ENCODE results near the gene HECTD4. TPM values are rescaled to one million over a fixed set of nuclear protein-coding genes. Genes with fewer than 3 reads are reported as not detected.

The HECTD4 gene
- total and polyA plus RNA-seq, 4 experiments from 2014 or later, result 0.75 to 61.3 (median 29.3) TPM

DNA sequence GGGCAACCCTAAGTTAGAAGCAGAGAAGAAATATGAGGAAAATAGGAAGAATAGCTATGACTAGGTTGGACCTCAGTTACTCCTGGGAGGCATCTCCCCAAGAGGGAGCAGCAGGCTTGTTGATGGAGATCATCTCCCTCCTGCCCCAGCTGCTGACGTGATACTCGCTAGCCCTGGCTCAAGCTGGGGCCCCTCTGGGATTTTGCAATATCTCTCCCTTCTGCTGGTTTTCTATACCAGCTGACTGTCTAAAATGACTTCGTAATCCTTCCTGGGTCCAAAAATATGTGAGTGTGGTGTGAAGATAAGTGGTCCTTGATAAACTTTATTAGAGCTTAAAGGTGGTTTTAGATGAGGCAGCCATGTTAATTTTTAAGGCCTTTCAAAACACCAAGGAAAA is 4.5 kb upstream of the HECTD4 start:
- intact Hi-C loops (cut with micrococcal nuclease), result loop anchor here (1.0 to 10.0 kb wide), 5 partner anchors 91 to 562 kb away; partner anchors contain the start of genes ERP29, NAA25 and TMEM116
- H3K4me3 Mint-ChIP-seq, result no peak overlapping the region
- H3K27ac ChIP-seq (ENCODE audit: low read depth, low read length), result no peak overlapping the region
- H3K4me1 Mint-ChIP-seq, result peaks cover 7 to 13% (median 9%) of the 10 kb centered on the region in 4 donors
- H3K27me3 Mint-ChIP-seq, result peaks cover 0 to 1% of the 10 kb centered on the region in 2 donors
- no peaks in the 10 kb centered on the region for H3K27me3 ChIP-seq (ENCODE audit: insufficient read depth, low read length)
- no peak for DNase-seq
- ChIA-PET POLR2A (ENCODE audit: partially characterized antibody) (interaction anchor here (0.9 to 2.0 kb wide), 3 partner anchors 16 to 188 kb away, joined by 3 to 8 read pairs (median 4); no protein-coding TSS in a partner anchor), CTCF (ENCODE audit: partially characterized antibody) (interaction anchor here (0.8 to 4.3 kb wide), 19 partner anchors 8 to 990 kb away, joined by 3 to 65 read pairs (median 4); no protein-coding TSS in a partner anchor)
- no peak overlapping the region for H3K4me3 ChIP-seq (ENCODE audit: low read length in 2 of 2)
- H3K36me3 Mint-ChIP-seq, result peaks cover 0 to 3% of the 10 kb centered on the region in 2 donors
- peaks cover 6% of the 10 kb centered on the region for H3K4me1 ChIP-seq (ENCODE audit: insufficient read depth, low read length)
- H3K9me3 ChIP-seq (ENCODE audit: control insufficient read depth in 1 of 2, low read length in 2 of 2), result no peaks in the 10 kb centered on the region
- H3K36me3 ChIP-seq (ENCODE audit: insufficient read depth, low read length), result no peaks in the 10 kb centered on the region
- H3K27ac Mint-ChIP-seq, result peak overlapping the region in 3 of 7 donors; percentile 75 to 85 (median 76)
- no peaks in the 10 kb centered on the region for H3K9me3 Mint-ChIP-seq

DNA sequence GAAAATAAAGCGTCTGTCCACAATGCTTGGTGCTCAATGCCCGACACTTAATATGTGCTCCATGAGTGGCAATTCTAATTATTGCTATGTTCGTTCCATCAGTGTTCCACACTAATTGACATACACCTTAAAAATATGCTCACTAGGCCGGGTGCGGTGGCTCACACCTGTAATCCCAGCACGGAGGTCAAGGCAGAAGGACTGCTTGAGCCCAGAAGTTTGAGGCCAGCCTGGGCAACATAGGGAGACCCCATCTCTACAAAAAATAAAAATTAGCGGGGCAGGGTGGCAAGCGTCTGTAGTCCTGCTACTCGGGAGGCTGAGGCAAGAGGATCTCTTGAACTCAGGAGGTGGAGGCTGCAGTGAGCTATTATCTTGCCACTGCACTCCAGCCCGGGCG is 635 bp upstream of the HECTD4 start:
- ChIA-PET CTCF (ENCODE audit: partially characterized antibody) (interaction anchor here (2.1 kb wide), 1 partner anchor 185 kb away, joined by 12 read pairs; no protein-coding TSS in a partner anchor), POLR2A (ENCODE audit: partially characterized antibody) (no interaction called here)
- intact Hi-C loops (cut with micrococcal nuclease), result loop anchor here (1.0 to 10.0 kb wide), 2 partner anchors 26 to 278 kb away; partner anchors contain the start of genes NAA25 and RPL6
- peak overlapping the region; percentile 91 to 96 (median 94) for H3K4me3 Mint-ChIP-seq
- no peaks in the 10 kb centered on the region for H3K27me3 ChIP-seq (ENCODE audit: insufficient read depth, low read length)
- peak overlapping the region; percentile 73 to 94 for H3K4me3 ChIP-seq (ENCODE audit: low read length in 2 of 2)
- H3K36me3 Mint-ChIP-seq, result peaks cover 0 to 9% of the 10 kb centered on the region in 2 donors
- H3K9me3 Mint-ChIP-seq, result no peaks in the 10 kb centered on the region
- no peak for DNase-seq
- H3K27ac ChIP-seq (ENCODE audit: low read depth, low read length), result peak overlapping the region; percentile 59
- peak overlapping the region in 5 of 7 donors; percentile 70 to 94 (median 92) for H3K27ac Mint-ChIP-seq
- H3K27me3 Mint-ChIP-seq, result peaks cover 0 to 1% of the 10 kb centered on the region in 2 donors
- peaks cover 18% of the 10 kb centered on the region for H3K4me1 ChIP-seq (ENCODE audit: insufficient read depth, low read length)
- no peaks in the 10 kb centered on the region for H3K36me3 ChIP-seq (ENCODE audit: insufficient read depth, low read length)
- H3K9me3 ChIP-seq (ENCODE audit: control insufficient read depth in 1 of 2, low read length in 2 of 2), result no peaks in the 10 kb centered on the region
- H3K4me1 Mint-ChIP-seq, result peaks cover 20 to 31% (median 26%) of the 10 kb centered on the region in 4 donors

DNA sequence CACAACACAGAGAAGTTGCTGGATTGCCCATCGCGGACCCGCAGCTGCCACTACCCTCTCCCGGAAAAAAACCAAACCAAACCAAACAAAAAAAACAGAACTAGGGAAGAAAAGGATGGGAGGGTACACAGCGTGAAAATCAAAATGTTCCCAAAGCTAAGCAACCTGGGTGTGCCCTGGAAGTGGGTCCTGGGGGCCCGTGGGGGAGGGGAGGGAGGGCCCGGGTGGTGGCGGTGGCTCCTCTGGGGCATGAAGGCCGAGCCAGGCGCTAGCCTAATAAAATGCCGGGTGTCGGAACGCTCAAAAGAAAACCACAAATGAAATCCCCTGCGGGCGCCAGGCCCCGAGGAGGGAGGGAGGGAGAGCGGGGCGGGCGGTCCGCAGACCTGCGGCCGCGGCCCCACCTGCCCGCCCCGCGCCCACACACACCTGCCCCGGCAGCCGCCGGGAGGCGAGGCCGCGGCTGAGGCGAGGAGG is 787 bp downstream of the HECTD4 start:
- POLR2A ChIA-PET (ENCODE audit: partially characterized antibody), result interaction anchor here (0.8 kb wide), 1 partner anchor 37 kb away, joined by 3 read pairs; no protein-coding TSS in a partner anchor

DNA sequence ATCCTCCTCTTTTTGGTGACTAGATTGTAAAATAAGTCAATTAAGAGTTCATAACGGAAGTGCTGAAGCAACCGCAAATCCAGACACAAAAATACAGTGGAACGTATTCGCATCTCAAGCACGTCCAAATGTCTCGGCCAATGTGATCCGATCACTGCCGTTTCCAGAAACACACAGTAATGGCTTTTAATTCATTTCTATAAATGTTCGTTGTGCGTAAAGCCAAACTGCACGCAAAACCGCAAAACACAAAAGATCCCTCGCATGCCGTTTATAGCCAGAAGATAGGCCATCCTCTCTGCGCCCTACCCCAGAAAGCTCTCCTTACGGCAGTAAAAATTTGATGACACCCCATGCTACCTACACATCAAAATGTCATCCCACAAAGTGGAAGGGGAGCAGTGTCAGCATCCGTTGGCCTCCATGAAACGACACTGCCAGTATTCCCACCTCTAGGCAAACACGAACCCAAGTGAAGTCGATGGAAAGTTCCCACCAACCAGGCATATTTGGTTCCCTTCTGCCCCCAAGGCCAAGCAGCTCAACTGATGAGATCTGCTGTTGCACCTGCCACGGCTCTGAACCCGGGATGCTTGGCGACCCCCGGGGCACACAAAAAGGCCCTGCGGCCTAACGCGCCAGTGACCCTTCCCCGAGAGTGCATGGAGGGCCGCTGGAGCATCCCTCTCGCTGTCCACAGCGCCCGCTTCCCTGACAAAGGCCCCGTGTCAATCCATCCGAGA is 1.4 kb downstream of the HECTD4 start:
- ChIA-PET POLR2A (ENCODE audit: partially characterized antibody) (interaction anchor here (0.8 kb wide), 1 partner anchor 37 kb away, joined by 3 read pairs; no protein-coding TSS in a partner anchor), CTCF (ENCODE audit: partially characterized antibody) (interaction anchor here (1.2 kb wide), 1 partner anchor 71 kb away, joined by 3 read pairs; no protein-coding TSS in a partner anchor)
- H3K27ac ChIP-seq (ENCODE audit: low read depth, low read length), result peak overlapping the region; percentile 59
- Mint-ChIP-seq H3K9me3 (no peaks in the 10 kb centered on the region), H3K27me3 (no peaks in the 10 kb centered on the region), H3K4me3 (peak overlapping the region; percentile 86 to 96 (median 92)), H3K36me3 (peaks cover 0 to 9% of the 10 kb centered on the region in 2 donors), H3K27ac (peak overlapping the region; percentile 62 to 95 (median 89)), H3K4me1 (peaks cover 18 to 30% (median 22%) of the 10 kb centered on the region in 4 donors)
- H3K27me3 ChIP-seq (ENCODE audit: insufficient read depth, low read length), result no peaks in the 10 kb centered on the region
- peak overlapping the region; percentile 24 to 94 for H3K4me3 ChIP-seq (ENCODE audit: low read length in 2 of 2)
- no peak for DNase-seq
- H3K9me3 ChIP-seq (ENCODE audit: control insufficient read depth in 1 of 2, low read length in 2 of 2), result no peaks in the 10 kb centered on the region
- intact Hi-C loops (cut with micrococcal nuclease), result loop anchor here (10.0 kb wide), 1 partner anchor 276 kb away; the partner anchor contains the start of gene NAA25
- H3K4me1 ChIP-seq (ENCODE audit: insufficient read depth, low read length), result peaks cover 18% of the 10 kb centered on the region
- no peaks in the 10 kb centered on the region for H3K36me3 ChIP-seq (ENCODE audit: insufficient read depth, low read length)

More for the DNA sequence above, 787 bp downstream of the HECTD4 start:
- Histone ChIP-seq H3K4me1 (ENCODE audit: insufficient read depth, low read length) (peaks cover 18% of the 10 kb centered on the region), H3K4me3 (ENCODE audit: low read length in 2 of 2) (peak overlapping the region; percentile 24 to 94), H3K27me3 (ENCODE audit: insufficient read depth, low read length) (no peaks in the 10 kb centered on the region), H3K36me3 (ENCODE audit: insufficient read depth, low read length) (no peaks in the 10 kb centered on the region), H3K27ac (ENCODE audit: low read depth, low read length) (peak overlapping the region; percentile 59), H3K9me3 (ENCODE audit: control insufficient read depth in 1 of 2, low read length in 2 of 2) (no peaks in the 10 kb centered on the region)
- H3K36me3 Mint-ChIP-seq, result peaks cover 0 to 9% of the 10 kb centered on the region in 2 donors
- H3K27me3 Mint-ChIP-seq, result no peaks in the 10 kb centered on the region
- peaks cover 17 to 28% (median 22%) of the 10 kb centered on the region in 4 donors for H3K4me1 Mint-ChIP-seq
- H3K9me3 Mint-ChIP-seq, result no peaks in the 10 kb centered on the region
- peak overlapping the region; percentile 86 to 96 (median 92) for H3K4me3 Mint-ChIP-seq
- peak overlapping the region; percentile 62 to 95 (median 89) for H3K27ac Mint-ChIP-seq
- CTCF ChIA-PET (ENCODE audit: partially characterized antibody), result interaction anchor here (1.2 kb wide), 1 partner anchor 71 kb away, joined by 3 read pairs; no protein-coding TSS in a partner anchor
- peak in 2 of 5 donors; percentile 16 to 49 for DNase-seq
- intact Hi-C loops (cut with micrococcal nuclease), result loop anchor here (10.0 kb wide), 1 partner anchor 277 kb away; the partner anchor contains the start of gene NAA25

GRCh38 chr12:112375105-112375504 is 7.1 kb downstream of the HECTD4 start:
- DNase-seq, result no peak
- Histone ChIP-seq H3K27me3 (ENCODE audit: insufficient read depth, low read length) (no peaks in the 10 kb centered on the region), H3K36me3 (ENCODE audit: insufficient read depth, low read length) (no peaks in the 10 kb centered on the region), H3K4me1 (ENCODE audit: insufficient read depth, low read length) (no peaks in the 10 kb centered on the region), H3K27ac (ENCODE audit: low read depth, low read length) (no peak overlapping the region), H3K9me3 (ENCODE audit: control insufficient read depth in 1 of 2, low read length in 2 of 2) (no peaks in the 10 kb centered on the region), H3K4me3 (ENCODE audit: low read length in 2 of 2) (no peak overlapping the region)
- H3K4me1 Mint-ChIP-seq, result peaks cover 13 to 30% (median 16%) of the 10 kb centered on the region in 4 donors
- H3K27me3 Mint-ChIP-seq, result no peaks in the 10 kb centered on the region
- H3K9me3 Mint-ChIP-seq, result no peaks in the 10 kb centered on the region
- peak overlapping the region in 1 of 7 donors; percentile 19 for H3K27ac Mint-ChIP-seq
- intact Hi-C loops (cut with micrococcal nuclease), result no loop called here
- CTCF ChIA-PET (ENCODE audit: partially characterized antibody), result interaction anchor here (0.6 to 1.9 kb wide), 2 partner anchors 177 to 989 kb away, joined by 3 to 4 read pairs; no protein-coding TSS in a partner anchor
- no peak overlapping the region for H3K4me3 Mint-ChIP-seq
- peaks cover 0 to 4% of the 10 kb centered on the region in 2 donors for H3K36me3 Mint-ChIP-seq
- POLR2A ChIA-PET (ENCODE audit: partially characterized antibody), result no interaction called here

DNA sequence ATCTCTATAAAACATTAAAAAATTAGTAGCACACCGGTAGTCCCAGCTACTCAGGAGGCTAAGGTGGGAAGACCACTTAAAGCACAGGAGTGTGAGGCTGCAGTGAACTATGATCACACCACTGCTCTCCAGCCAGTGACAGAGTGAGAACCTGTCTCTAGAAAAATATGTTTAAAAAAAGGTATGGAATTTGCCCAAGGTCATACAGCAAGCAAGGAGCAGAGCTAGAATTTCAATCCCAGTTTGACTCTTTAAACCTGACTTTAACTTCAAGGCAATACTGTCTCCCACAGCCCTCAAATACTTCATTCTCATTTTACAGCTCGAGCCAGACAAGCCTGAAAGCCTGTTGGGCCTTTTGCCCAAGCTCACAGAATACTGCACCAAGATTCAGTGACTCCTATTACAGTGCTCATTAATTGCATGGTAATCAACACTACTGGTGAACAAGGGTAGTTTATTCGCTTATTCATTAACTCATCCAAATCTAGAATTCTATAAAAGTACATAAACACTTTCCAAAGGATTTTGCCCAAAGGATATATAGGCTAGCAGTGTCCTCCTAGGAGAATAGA is 8.0 kb downstream of the HECTD4 start:
- no peaks in the 10 kb centered on the region for H3K27me3 Mint-ChIP-seq
- DNase-seq, result no peak
- peaks cover 0 to 4% of the 10 kb centered on the region in 2 donors for H3K36me3 Mint-ChIP-seq
- Histone ChIP-seq H3K27ac (ENCODE audit: low read depth, low read length) (no peak overlapping the region), H3K4me1 (ENCODE audit: insufficient read depth, low read length) (no peaks in the 10 kb centered on the region), H3K27me3 (ENCODE audit: insufficient read depth, low read length) (no peaks in the 10 kb centered on the region), H3K4me3 (ENCODE audit: low read length in 2 of 2) (no peak overlapping the region), H3K36me3 (ENCODE audit: insufficient read depth, low read length) (no peaks in the 10 kb centered on the region), H3K9me3 (ENCODE audit: control insufficient read depth in 1 of 2, low read length in 2 of 2) (no peaks in the 10 kb centered on the region)
- CTCF ChIA-PET (ENCODE audit: partially characterized antibody), result interaction anchor here (1.9 kb wide), 1 partner anchor 176 kb away, joined by 4 read pairs; no protein-coding TSS in a partner anchor
- intact Hi-C loops (cut with micrococcal nuclease), result no loop called here
- H3K27ac Mint-ChIP-seq, result no peak overlapping the region
- peaks cover 14 to 29% (median 17%) of the 10 kb centered on the region in 4 donors for H3K4me1 Mint-ChIP-seq
- POLR2A ChIA-PET (ENCODE audit: partially characterized antibody), result no interaction called here
- peak overlapping the region in 1 of 8 donors; percentile 13 for H3K4me3 Mint-ChIP-seq
- no peaks in the 10 kb centered on the region for H3K9me3 Mint-ChIP-seq

Measured in CD4-positive, alpha-beta memory T cell (primary cell).